HepG2 (cell line): Measurements from ENCODE around the gene CYP4F8.

Experiments
- ATF2 ChIP-seq: sonication (generic); formaldehyde crosslinking; IDR thresholded peaks from 2 replicates; pipeline ENCODE4 v1.4.0; 2020; ENCODE audit warnings: missing genetic modification reagents
- CREB1 ChIP-seq, 2 experiments: fragments of 450-650 bp in 1 of 2; IDR thresholded peaks; 2 replicates each; pipeline ENCODE4 v1.6.1; 2016 to 2017; ENCODE audit warnings: control low read depth in 1 of 2, mild to moderate bottlenecking in 1 of 2, missing compliant biosample characterization in 1 of 2, missing genetic modification characterization in 1 of 2
- CTCF ChIP-seq: sonication (generic); formaldehyde crosslinking; IDR thresholded peaks from 2 replicates; pipeline ENCODE4 v1.5.0; 2020; ENCODE audit warnings: mild to moderate bottlenecking, missing genetic modification reagents, moderate library complexity
- EZH2 ChIP-seq: conservative IDR thresholded peaks from 2 replicates; pipeline ENCODE4 v1.6.1; 2012; ENCODE audit warnings: mild to moderate bottlenecking, low read depth, low read length, moderate library complexity
- HMG20A ChIP-seq: IDR thresholded peaks from 2 replicates; pipeline ENCODE4 v1.6.1; 2016; ENCODE audit warnings: borderline replicate concordance
- KAT2B ChIP-seq: fragments of 150-350 bp; IDR thresholded peaks from 2 replicates; pipeline ENCODE4 v1.6.1; 2014; ENCODE audit warnings: low read depth, low read length, borderline replicate concordance
- POLR2A ChIP-seq, 2 experiments: IDR thresholded peaks; 2 replicates each; pipeline ENCODE4 v1.6.1; 2011; ENCODE audit warnings: low read depth in 2 of 2, low read length in 2 of 2, mild to moderate bottlenecking in 1 of 2, moderate library complexity in 1 of 2; ENCODE audit not compliant: insufficient read depth in 1 of 2
- TFE3 ChIP-seq: IDR thresholded peaks from 2 replicates; pipeline ENCODE4 v1.6.1; 2016
- ZBTB4 ChIP-seq: sonication (generic); formaldehyde crosslinking; IDR thresholded peaks from 2 replicates; pipeline ENCODE4 v1.4.0; 2020; ENCODE audit warnings: missing genetic modification reagents, mild to moderate bottlenecking, borderline replicate concordance
- ZNF510 ChIP-seq: sonication (generic); formaldehyde crosslinking; IDR thresholded peaks from 2 replicates; pipeline ENCODE4 v1.4.0; 2020; ENCODE audit warnings: low read depth, mild to moderate bottlenecking, missing genetic modification reagents

- TF ChIP-seq HMG20A (CRISPR knock-in tag) (no peak), ZNF510 (CRISPR knock-in tag) (no peak), EZH2 (no peak), ATF2 (no peak; the same call in 1 of the 2 replicates), TFE3 (CRISPR knock-in tag) (peak; percentile 68), CTCF (CRISPR knock-in tag) (peak; percentile 66), KAT2B (no peak), ZBTB4 (CRISPR knock-in tag) (no peak), POLR2A (IDR thresholded peaks at IDR 0.05; ENCODE audit: insufficient read depth in 1 of 2, low read depth in 2 of 2, low read length in 2 of 2) (no peak), CREB1 (IDR thresholded peaks at IDR 0.05) (no peak), CREB1 (CRISPR knock-in tag; IDR thresholded peaks at IDR 0.05) (no peak)
These were observed 16.8 kb downstream of the CYP4F8 start for GRCh38 chr19:15631817-15632216.
